ENCODE results near the gene PLXNA4. TPM values are rescaled to one million over a fixed set of nuclear protein-coding genes. Genes with fewer than 3 reads are reported as not detected.

PLXNA4 gene
- polyA plus RNA-seq, 1 donor (not counting 4 experiments of a cell fraction or from before 2014, with no cell fraction given), result 0.01 TPM

DNA sequence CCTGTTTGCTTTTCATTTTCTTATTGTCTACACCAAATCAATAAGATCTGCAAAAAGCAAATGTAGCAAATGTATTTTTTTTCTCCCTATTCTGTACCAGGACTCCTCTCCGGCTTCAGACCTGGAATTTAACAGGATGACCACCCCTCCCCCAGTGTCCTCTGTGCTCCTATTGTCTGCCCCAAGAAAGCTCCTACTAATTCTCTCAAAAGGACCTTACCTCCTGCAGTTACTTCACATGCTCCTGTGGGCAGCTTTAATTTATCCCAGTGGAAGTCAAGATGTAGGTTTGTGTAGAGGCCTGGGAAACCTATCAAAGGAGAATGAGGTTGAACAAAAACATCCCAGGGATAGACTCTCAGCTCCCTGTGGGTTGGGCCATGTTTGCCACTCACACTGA, 31.3 kb downstream of the PLXNA4 start:
- Histone ChIP-seq H3K36me3 (ENCODE audit: control insufficient read depth in 2 of 2, extremely low read depth in 1 of 2, insufficient read depth in 2 of 2, low read length in 2 of 2) (no peaks in the 10 kb centered on the region), H3K9me1 (ENCODE audit: control insufficient read depth, extremely low read depth, insufficient read depth, low read length) (no peaks in the 10 kb centered on the region), H4K20me1 (ENCODE audit: control insufficient read depth, extremely low read depth, insufficient read depth, low read length) (no peaks in the 10 kb centered on the region), H3K4me3 (ENCODE audit: control insufficient read depth in 2 of 3, extremely low read depth in 1 of 3, insufficient read depth in 2 of 3, low read depth in 1 of 3, low read length in 3 of 3) (no peak overlapping the region), H2AFZ (ENCODE audit: control insufficient read depth, low read length) (no peak overlapping the region), H3K79me2 (ENCODE audit: control insufficient read depth, insufficient read depth, low read length) (no peaks in the 10 kb centered on the region), H3K9me3 (ENCODE audit: control insufficient read depth, low read depth, low read length) (no peaks in the 10 kb centered on the region), H3K27ac (ENCODE audit: control insufficient read depth, insufficient read depth, low read length) (no peak overlapping the region), H3K4me2 (ENCODE audit: control insufficient read depth, extremely low read depth, insufficient read depth, low read depth, low read length) (no peak overlapping the region), H3K27me3 (ENCODE audit: control insufficient read depth, extremely low read depth, insufficient read depth, low read length) (no peaks in the 10 kb centered on the region), H3K4me1 (ENCODE audit: control insufficient read depth, extremely low read depth, insufficient read depth, low read length) (peaks cover 4% of the 10 kb centered on the region), H3K9ac (ENCODE audit: control insufficient read depth, extremely low read depth, insufficient read depth, low read length) (no peak overlapping the region)
- FAIRE-seq (no peak), DNase-seq (ENCODE audit: low read depth, low spot score) (no peak)
- dilution Hi-C loops (cut with MboI; ENCODE audit: extremely low pct_ligation_motif_present, low sequenced_read_pairs), result no loop called here
- TF ChIP-seq EZH2 (IDR thresholded peaks at IDR 0.05; ENCODE audit: low read length), result no peak
- TF ChIP-seq, protein P1, sequence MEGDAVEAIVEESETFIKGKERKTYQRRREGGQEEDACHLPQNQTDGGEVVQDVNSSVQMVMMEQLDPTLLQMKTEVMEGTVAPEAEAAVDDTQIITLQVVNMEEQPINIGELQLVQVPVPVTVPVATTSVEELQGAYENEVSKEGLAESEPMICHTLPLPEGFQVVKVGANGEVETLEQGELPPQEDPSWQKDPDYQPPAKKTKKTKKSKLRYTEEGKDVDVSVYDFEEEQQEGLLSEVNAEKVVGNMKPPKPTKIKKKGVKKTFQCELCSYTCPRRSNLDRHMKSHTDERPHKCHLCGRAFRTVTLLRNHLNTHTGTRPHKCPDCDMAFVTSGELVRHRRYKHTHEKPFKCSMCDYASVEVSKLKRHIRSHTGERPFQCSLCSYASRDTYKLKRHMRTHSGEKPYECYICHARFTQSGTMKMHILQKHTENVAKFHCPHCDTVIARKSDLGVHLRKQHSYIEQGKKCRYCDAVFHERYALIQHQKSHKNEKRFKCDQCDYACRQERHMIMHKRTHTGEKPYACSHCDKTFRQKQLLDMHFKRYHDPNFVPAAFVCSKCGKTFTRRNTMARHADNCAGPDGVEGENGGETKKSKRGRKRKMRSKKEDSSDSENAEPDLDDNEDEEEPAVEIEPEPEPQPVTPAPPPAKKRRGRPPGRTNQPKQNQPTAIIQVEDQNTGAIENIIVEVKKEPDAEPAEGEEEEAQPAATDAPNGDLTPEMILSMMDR (optimal IDR thresholded peaks at IDR 0.05 in 1 of 3, IDR thresholded peaks at IDR 0.05 in 1 of 3, conservative IDR thresholded peaks at IDR 0.05 in 1 of 3; ENCODE audit: extremely low read depth in 1 of 3, insufficient read depth in 2 of 3, low read length in 3 of 3), result no peak

GRCh38 chr7:132544025-132544424, 32.2 kb downstream of the PLXNA4 start:
- dilution Hi-C loops (cut with MboI; ENCODE audit: extremely low pct_ligation_motif_present, low sequenced_read_pairs), result no loop called here
- FAIRE-seq, result no peak
- TF ChIP-seq, protein P1 (optimal IDR thresholded peaks at IDR 0.05 in 1 of 3, IDR thresholded peaks at IDR 0.05 in 1 of 3, conservative IDR thresholded peaks at IDR 0.05 in 1 of 3; ENCODE audit: extremely low read depth in 1 of 3, insufficient read depth in 2 of 3, low read length in 3 of 3), result no peak
- no peak for TF ChIP-seq EZH2 (IDR thresholded peaks at IDR 0.05; ENCODE audit: low read length)

More at GRCh38 chr7:132544025-132544424, 32.2 kb downstream of the PLXNA4 start:
- Histone ChIP-seq H2AFZ (ENCODE audit: control insufficient read depth, low read length) (no peak overlapping the region), H3K79me2 (ENCODE audit: control insufficient read depth, insufficient read depth, low read length) (no peaks in the 10 kb centered on the region), H3K9me1 (ENCODE audit: control insufficient read depth, extremely low read depth, insufficient read depth, low read length) (no peaks in the 10 kb centered on the region), H3K4me2 (ENCODE audit: control insufficient read depth, extremely low read depth, insufficient read depth, low read depth, low read length) (no peak overlapping the region), H3K9me3 (ENCODE audit: control insufficient read depth, low read depth, low read length) (no peaks in the 10 kb centered on the region), H3K27ac (ENCODE audit: control insufficient read depth, insufficient read depth, low read length) (no peak overlapping the region), H4K20me1 (ENCODE audit: control insufficient read depth, extremely low read depth, insufficient read depth, low read length) (no peaks in the 10 kb centered on the region), H3K36me3 (ENCODE audit: control insufficient read depth in 2 of 2, extremely low read depth in 1 of 2, insufficient read depth in 2 of 2, low read length in 2 of 2) (no peaks in the 10 kb centered on the region), H3K4me3 (ENCODE audit: control insufficient read depth in 2 of 3, extremely low read depth in 1 of 3, insufficient read depth in 2 of 3, low read depth in 1 of 3, low read length in 3 of 3) (no peak overlapping the region), H3K27me3 (ENCODE audit: control insufficient read depth, extremely low read depth, insufficient read depth, low read length) (no peaks in the 10 kb centered on the region), H3K9ac (ENCODE audit: control insufficient read depth, extremely low read depth, insufficient read depth, low read length) (no peak overlapping the region), H3K4me1 (ENCODE audit: control insufficient read depth, extremely low read depth, insufficient read depth, low read length) (peaks cover 4% of the 10 kb centered on the region)
- no peak for DNase-seq (ENCODE audit: low read depth, low spot score)

Measured in keratinocyte (primary cell).